ENCODE measurements around the gene TIMM8B.

- TF ChIP-seq EZH2 (IDR thresholded peaks at IDR 0.05; ENCODE audit: insufficient read depth, poor library complexity, severe bottlenecking) (no peak), EZH2phosphoT487 (IDR thresholded peaks at IDR 0.05; ENCODE audit: insufficient read depth, low read depth) (no peak)
Observed at GRCh38 chr11:112058103-112058502, 28.5 kb downstream of the TIMM8B start.

Data from GM23248 (cell line).